IMR-90 (cell line): ENCODE data around the gene NDST1.

Source experiments
- CTCF ChIP-seq: conservative IDR thresholded peaks from 2 replicates; pipeline ENCODE4 v1.5.1; 2012; ENCODE audit warnings: mild to moderate bottlenecking, low read depth, low read length, improper control_type of control experiment
- POLR2A ChIP-seq: IDR thresholded peaks from 2 replicates; pipeline ENCODE4 v1.6.1; 2012; ENCODE audit warnings: mild to moderate bottlenecking, low read depth, low read length

GRCh38 chr5:150479416-150479815 lies 28.5 kb upstream of the NDST1 start:
- no peak for TF ChIP-seq CTCF
- no peak for TF ChIP-seq POLR2A
